WERI-Rb-1 (cell line): Measurements from ENCODE around the gene PNPLA5.

Experiments used
- DNase-seq: peaks from one replicate; pipeline ENCODE4 v3.0.0-alpha.2; 2020
- H3K27ac ChIP-seq: fragments of 250-450 bp; sonication (Bioruptor Pico); 2 replicates; pipeline ENCODE4 v1.5.1; 2020; ENCODE audit warnings: mild to moderate bottlenecking, moderate library complexity
- H3K27me3 ChIP-seq: fragments of 250-450 bp; sonication (Bioruptor Pico); 2 replicates; pipeline ENCODE4 v1.5.1; 2021; ENCODE audit warnings: mild to moderate bottlenecking, low read depth, moderate library complexity; ENCODE audit not compliant: insufficient read depth, severe bottlenecking
- H3K36me3 ChIP-seq: fragments of 250-450 bp; sonication (Bioruptor Pico); 2 replicates; pipeline ENCODE4 v1.5.1; 2020; ENCODE audit warnings: mild to moderate bottlenecking, moderate library complexity
- H3K4me3 ChIP-seq: 2 replicates; pipeline ENCODE4 v1.5.1; 2011; ENCODE audit warnings: low read depth, mild to moderate bottlenecking, control low read depth, low read length
- H3K9me3 ChIP-seq: fragments of 250-450 bp; sonication (Bioruptor Pico); 2 replicates; pipeline ENCODE4 v1.5.1; 2021; ENCODE audit warnings: mild to moderate bottlenecking, moderate library complexity; ENCODE audit not compliant: severe bottlenecking
- CTCF ChIP-seq: IDR thresholded peaks from 2 replicates; pipeline ENCODE4 v1.5.1; 2011; ENCODE audit warnings: low read depth, mild to moderate bottlenecking, control low read depth, inconsistent platforms, low read length

Gene PNPLA5

GRCh38 chr22:43850529-43850928, 41.3 kb downstream of the PNPLA5 start:
- no peaks in the 10 kb centered on the region for H3K27me3 ChIP-seq
- no peaks in the 10 kb centered on the region for H3K9me3 ChIP-seq
- peaks cover 31% of the 10 kb centered on the region for H3K36me3 ChIP-seq
- no peak for DNase-seq
- TF ChIP-seq CTCF, result no peak
- H3K27ac ChIP-seq, result no peak overlapping the region
- no peak overlapping the region for H3K4me3 ChIP-seq

- no peak for TF ChIP-seq CTCF
- Histone ChIP-seq H3K9me3 (no peaks in the 10 kb centered on the region), H3K4me3 (no peak overlapping the region), H3K27ac (peak overlapping the region; percentile 6; the same call in 1 of the 2 replicates), H3K36me3 (peaks cover 31% of the 10 kb centered on the region), H3K27me3 (no peaks in the 10 kb centered on the region)
- no peak for DNase-seq
Measured at GRCh38 chr22:43849731-43850130, 42.1 kb downstream of the PNPLA5 start.

- Histone ChIP-seq H3K36me3 (peaks cover 24% of the 10 kb centered on the region), H3K27ac (peak overlapping the region; percentile 6; the same call in 1 of the 2 replicates), H3K4me3 (no peak overlapping the region), H3K9me3 (no peaks in the 10 kb centered on the region), H3K27me3 (no peaks in the 10 kb centered on the region)
- DNase-seq, result peak; percentile 66
- TF ChIP-seq CTCF, result peak; percentile 87
Measured at GRCh38 chr22:43848366-43849171, 43.2 kb downstream of the PNPLA5 start.

GRCh38 chr22:43847376-43848289, 44.2 kb downstream of the PNPLA5 start:
- H3K9me3 ChIP-seq, result no peaks in the 10 kb centered on the region
- peaks cover 24% of the 10 kb centered on the region for H3K36me3 ChIP-seq
- TF ChIP-seq CTCF, result no peak
- DNase-seq, result no peak
- no peaks in the 10 kb centered on the region for H3K27me3 ChIP-seq
- H3K27ac ChIP-seq, result no peak overlapping the region
- no peak overlapping the region for H3K4me3 ChIP-seq

- H3K27ac ChIP-seq, result no peak overlapping the region
Measured at GRCh38 chr22:43846966-43847365, 44.8 kb downstream of the PNPLA5 start.

More at GRCh38 chr22:43846966-43847365, 44.8 kb downstream of the PNPLA5 start:
- no peak overlapping the region for H3K4me3 ChIP-seq
- DNase-seq, result no peak
- H3K9me3 ChIP-seq, result no peaks in the 10 kb centered on the region
- H3K36me3 ChIP-seq, result peaks cover 28% of the 10 kb centered on the region
- H3K27me3 ChIP-seq, result no peaks in the 10 kb centered on the region
- no peak for TF ChIP-seq CTCF
